IMR-90 (cell line): ENCODE data around the gene SPCS1. TPM values are rescaled to one million over a fixed set of nuclear protein-coding genes. Genes with fewer than 3 reads are reported as not detected.

Source experiments
- ATAC-seq: fragments of 200-7000 bp; cut with Tn5 transposase; 2 replicates; pipeline ENCODE4 v1.9.1; 2020; ENCODE audit warnings: low read depth, mild to moderate bottlenecking, moderate library complexity
- BruUV-seq: library from RNA; stranded (reverse); fragments of 400-500 nt; replicated peaks from 2 replicates; lab custom pipeline; 2021; lab: Mats Ljungman, UMichigan
- CTCF ChIA-PET: fragments of 300-600 bp; formaldehyde crosslinking; extraction: SDS; loops from one replicate; lab custom pipeline; 2021; ENCODE audit warnings: antibody characterized with exemption; lab: Yijun Ruan, JAX
- POLR2A ChIA-PET: fragments of 300-600 bp; sonication (Branson Sonifier 250); formaldehyde crosslinking; loops from one replicate; lab custom pipeline; 2022; ENCODE audit warnings: antibody characterized with exemption; ENCODE audit not compliant: unreplicated experiment; lab: Charles Lee
- DNase-seq: peaks from one replicate; pipeline ENCODE4 v3.0.0; 2013
- H2AFZ ChIP-seq: replicated peaks from 2 replicates; pipeline ENCODE3; 2013; ENCODE audit warnings: low read length, mild to moderate bottlenecking; ENCODE audit not compliant: poor library complexity
- H2AK5ac ChIP-seq: 2 replicates; pipeline ENCODE4 v1.6.1; 2013; ENCODE audit warnings: low read depth, low read length, inconsistent platforms
- H2AK9ac ChIP-seq: replicated peaks from 2 replicates; pipeline ENCODE3; 2013; ENCODE audit warnings: mild to moderate bottlenecking, low read depth, low read length, moderate library complexity; ENCODE audit not compliant: poor library complexity
- H2BK120ac ChIP-seq: 2 replicates; pipeline ENCODE4 v1.6.1; 2013; ENCODE audit warnings: low read depth, low read length, inconsistent platforms
- H2BK15ac ChIP-seq: 3 replicates; pipeline ENCODE4 v1.6.1; 2013; ENCODE audit warnings: low read depth, low read length, inconsistent platforms
- H2BK20ac ChIP-seq: 2 replicates; pipeline ENCODE4 v1.6.1; 2013; ENCODE audit warnings: low read depth, mild to moderate bottlenecking, inconsistent platforms, low read length, moderate library complexity
- H2BK5ac ChIP-seq: 2 replicates; pipeline ENCODE4 v1.6.1; 2013; ENCODE audit warnings: mild to moderate bottlenecking, low read depth, low read length, inconsistent platforms; ENCODE audit not compliant: poor library complexity, severe bottlenecking
- H3K14ac ChIP-seq: replicated peaks from 2 replicates; pipeline ENCODE4 v1.6.1; 2013; ENCODE audit warnings: low read depth, low read length, inconsistent platforms
- H3K18ac ChIP-seq: 2 replicates; pipeline ENCODE4 v1.6.1; 2013; ENCODE audit warnings: low read depth, low read length, control low read depth
- H3K23ac ChIP-seq: 2 replicates; pipeline ENCODE4 v1.6.1; 2013; ENCODE audit warnings: low read depth, low read length, inconsistent platforms
- H3K27ac ChIP-seq: 2 replicates; pipeline ENCODE4 v1.5.1; 2013; ENCODE audit warnings: mild to moderate bottlenecking, control low read depth, low read length; ENCODE audit not compliant: insufficient read depth
- H3K27me3 ChIP-seq: 2 replicates; pipeline ENCODE4 v1.6.1; 2013; ENCODE audit warnings: low read length; ENCODE audit not compliant: control insufficient read depth, insufficient read depth
- H3K36me3 ChIP-seq: 2 replicates; pipeline ENCODE4 v1.6.1; 2013; ENCODE audit warnings: low read length, mixed read lengths; ENCODE audit not compliant: control insufficient read depth, insufficient read depth
- H3K4ac ChIP-seq: 2 replicates; pipeline ENCODE4 v1.6.1; 2013; ENCODE audit warnings: low read depth, low read length, inconsistent platforms
- H3K4me1 ChIP-seq: 2 replicates; pipeline ENCODE4 v1.6.1; 2013; ENCODE audit warnings: low read length, mixed read lengths; ENCODE audit not compliant: control insufficient read depth, insufficient read depth
- H3K4me2 ChIP-seq: 2 replicates; pipeline ENCODE4 v1.6.1; 2013; ENCODE audit warnings: low read depth, mild to moderate bottlenecking, control low read depth, low read length, moderate library complexity
- H3K4me3 ChIP-seq: 2 replicates; pipeline ENCODE4 v1.5.1; 2013; ENCODE audit warnings: low read depth, mild to moderate bottlenecking, control low read depth, low read length, moderate library complexity; ENCODE audit not compliant: insufficient read depth
- H3K56ac ChIP-seq: 2 replicates; pipeline ENCODE4 v1.6.1; 2013; ENCODE audit warnings: low read length, inconsistent platforms; ENCODE audit not compliant: insufficient read depth; ENCODE audit errors: extremely low read depth
- H3K79me1 ChIP-seq, 2 experiments: 2 replicates each; pipeline ENCODE4 v1.6.1; 2013; ENCODE audit warnings: low read length in 2 of 2, inconsistent platforms in 1 of 2, low read depth in 1 of 2
- H3K9ac ChIP-seq: 2 replicates; pipeline ENCODE4 v1.6.1; 2013; ENCODE audit warnings: low read depth, low read length, control low read depth
- H3K9me1 ChIP-seq: 2 replicates; pipeline ENCODE4 v1.6.1; 2013; ENCODE audit warnings: low read length, inconsistent platforms; ENCODE audit not compliant: insufficient read depth
- H3K9me3 ChIP-seq: 2 replicates; pipeline ENCODE4 v1.6.1; 2013; ENCODE audit warnings: low read length; ENCODE audit not compliant: control insufficient read depth, insufficient read depth
- H4K20me1 ChIP-seq: 2 replicates; pipeline ENCODE4 v1.6.1; 2013; ENCODE audit warnings: low read length, inconsistent platforms; ENCODE audit not compliant: insufficient read depth
- H4K5ac ChIP-seq: 2 replicates; pipeline ENCODE4 v1.6.1; 2013; ENCODE audit warnings: mild to moderate bottlenecking, low read depth, low read length, control low read depth
- H4K8ac ChIP-seq, 2 experiments: 2 replicates each; pipeline ENCODE4 v1.6.1; 2013; ENCODE audit warnings: low read depth in 2 of 2, low read length in 2 of 2, control low read depth in 1 of 2, inconsistent platforms in 1 of 2
- H4K91ac ChIP-seq: 2 replicates; pipeline ENCODE4 v1.6.1; 2013; ENCODE audit warnings: low read depth, low read length, inconsistent platforms; ENCODE audit not compliant: insufficient read depth
- BHLHE40 ChIP-seq: fragments of 150-350 bp; IDR thresholded peaks from 2 replicates; pipeline ENCODE4 v1.6.1; 2016; ENCODE audit warnings: mild to moderate bottlenecking, low read depth, low read length
- MAZ ChIP-seq: IDR thresholded peaks from 2 replicates; pipeline ENCODE4 v1.6.1; 2012; ENCODE audit warnings: low read depth, mild to moderate bottlenecking, low read length, improper control_type of control experiment, moderate library complexity, borderline replicate concordance
- NFE2L2 ChIP-seq: fragments of 150-350 bp; IDR thresholded peaks from 2 replicates; pipeline ENCODE4 v1.6.1; 2016; ENCODE audit warnings: low read depth, mild to moderate bottlenecking, low read length
- RCOR1 ChIP-seq: IDR thresholded peaks from 2 replicates; pipeline ENCODE4 v1.6.1; 2012; ENCODE audit warnings: mild to moderate bottlenecking, low read length, improper control_type of control experiment; ENCODE audit not compliant: insufficient replicate concordance
- RFX5 ChIP-seq: IDR thresholded peaks from 2 replicates; pipeline ENCODE4 v1.8.0; 2012; ENCODE audit warnings: low read depth, mild to moderate bottlenecking, low read length, moderate library complexity
- SMC3 ChIP-seq: fragments of 150-350 bp; IDR thresholded peaks from 2 replicates; pipeline ENCODE4 v1.6.1; 2016; ENCODE audit warnings: low read depth, mild to moderate bottlenecking, antibody characterized with exemption, low read length, moderate library complexity
- WGBS, 2 experiments: methylation state at CpG; one replicate each; pipeline versions ENCODE4 v1.1.5 to v1.1.7; 2013; ENCODE audit warnings: missing lambda C conversion rate in 2 of 2; ENCODE audit not compliant: insufficient read length in 1 of 2; ENCODE audit errors: extremely low coverage in 2 of 2; 5-methylcytosine and 5-hydroxymethylcytosine counted together
- dilution Hi-C: fragments of 300-500 bp; cut with HindIII; formaldehyde crosslinking; loops from one replicate; pipeline ENCODE4 v1.14.3; 2018; ENCODE audit warnings: low sequenced_read_pairs; ENCODE audit not compliant: unreplicated experiment
- in situ Hi-C: fragments of 300-500 bp; cut with MboI; formaldehyde crosslinking; loops from 3 replicates; pipeline ENCODE4 v1.14.3; 2019; ENCODE audit warnings: low sequenced_read_pairs, inconsistent platforms, mixed read lengths
- intact Hi-C: fragments of 100-400 bp; cut with micrococcal nuclease; formaldehyde crosslinking; loops from 2 replicates; pipeline ENCODE4 v1.10.0; 2022
- polyA plus RNA-seq, 3 experiments: library from polyadenylated mRNA; depleted of rRNA; stranded (reverse); fragments of >200 nt; gene quantifications; 2 replicates each; pipeline ENCODE4 v1.2.3, GENCODE V29; 2012; ENCODE audit warnings: low replicate concordance in 1 of 3
- total RNA-seq: library from RNA; depleted of rRNA; stranded (reverse); fragments of >200 nt; gene quantifications from 2 replicates; pipeline ENCODE4 v1.2.3, GENCODE V29; 2012
- TF ChIP-seq, protein P1 (sequence below): conservative IDR thresholded peaks from 2 replicates; pipeline ENCODE4 v1.5.1; 2012; ENCODE audit warnings: mild to moderate bottlenecking, low read depth, low read length, improper control_type of control experiment
- TF ChIP-seq, protein P2 (sequence below): fragments of 150-350 bp; IDR thresholded peaks from 2 replicates; pipeline ENCODE4 v1.6.1; 2016; ENCODE audit warnings: low read depth, mild to moderate bottlenecking, low read length, moderate library complexity, borderline replicate concordance

SPCS1 gene
- total and polyA plus RNA-seq, 2 of the 4 experiments (the other 2 are of a cell fraction): 50.5 to 124 TPM

DNA sequence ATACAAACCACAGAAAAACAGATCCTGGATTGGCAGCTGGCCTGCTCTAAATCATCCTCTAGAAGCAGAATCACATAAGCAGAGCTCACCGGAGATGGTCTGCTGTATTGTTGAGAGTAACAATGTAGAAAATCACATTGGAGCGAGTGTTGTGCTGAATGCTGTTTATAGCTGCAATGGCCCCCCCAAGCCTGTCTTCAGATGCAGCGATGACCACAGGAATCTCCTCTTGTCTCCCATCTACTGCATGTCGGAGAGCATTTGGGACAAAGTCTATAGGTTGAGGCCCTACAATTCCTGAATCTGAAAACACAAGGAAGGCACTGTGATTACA is 8.3 kb upstream of the SPCS1 start:
- H3K9me1 ChIP-seq: peaks cover 7% of the 10 kb centered on the region
- peaks cover 48% of the 10 kb centered on the region for H3K36me3 ChIP-seq
- no peak overlapping the region for H2AFZ ChIP-seq
- TF ChIP-seq MAZ: no peak
- no peak for TF ChIP-seq RFX5
- TF ChIP-seq, protein P1, sequence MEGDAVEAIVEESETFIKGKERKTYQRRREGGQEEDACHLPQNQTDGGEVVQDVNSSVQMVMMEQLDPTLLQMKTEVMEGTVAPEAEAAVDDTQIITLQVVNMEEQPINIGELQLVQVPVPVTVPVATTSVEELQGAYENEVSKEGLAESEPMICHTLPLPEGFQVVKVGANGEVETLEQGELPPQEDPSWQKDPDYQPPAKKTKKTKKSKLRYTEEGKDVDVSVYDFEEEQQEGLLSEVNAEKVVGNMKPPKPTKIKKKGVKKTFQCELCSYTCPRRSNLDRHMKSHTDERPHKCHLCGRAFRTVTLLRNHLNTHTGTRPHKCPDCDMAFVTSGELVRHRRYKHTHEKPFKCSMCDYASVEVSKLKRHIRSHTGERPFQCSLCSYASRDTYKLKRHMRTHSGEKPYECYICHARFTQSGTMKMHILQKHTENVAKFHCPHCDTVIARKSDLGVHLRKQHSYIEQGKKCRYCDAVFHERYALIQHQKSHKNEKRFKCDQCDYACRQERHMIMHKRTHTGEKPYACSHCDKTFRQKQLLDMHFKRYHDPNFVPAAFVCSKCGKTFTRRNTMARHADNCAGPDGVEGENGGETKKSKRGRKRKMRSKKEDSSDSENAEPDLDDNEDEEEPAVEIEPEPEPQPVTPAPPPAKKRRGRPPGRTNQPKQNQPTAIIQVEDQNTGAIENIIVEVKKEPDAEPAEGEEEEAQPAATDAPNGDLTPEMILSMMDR: no peak
- no peak for TF ChIP-seq BHLHE40
- TF ChIP-seq, protein P2, sequence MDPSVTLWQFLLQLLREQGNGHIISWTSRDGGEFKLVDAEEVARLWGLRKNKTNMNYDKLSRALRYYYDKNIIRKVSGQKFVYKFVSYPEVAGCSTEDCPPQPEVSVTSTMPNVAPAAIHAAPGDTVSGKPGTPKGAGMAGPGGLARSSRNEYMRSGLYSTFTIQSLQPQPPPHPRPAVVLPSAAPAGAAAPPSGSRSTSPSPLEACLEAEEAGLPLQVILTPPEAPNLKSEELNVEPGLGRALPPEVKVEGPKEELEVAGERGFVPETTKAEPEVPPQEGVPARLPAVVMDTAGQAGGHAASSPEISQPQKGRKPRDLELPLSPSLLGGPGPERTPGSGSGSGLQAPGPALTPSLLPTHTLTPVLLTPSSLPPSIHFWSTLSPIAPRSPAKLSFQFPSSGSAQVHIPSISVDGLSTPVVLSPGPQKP: no peak
- TF ChIP-seq SMC3: no peak
- no peak for TF ChIP-seq RCOR1
- no peak for TF ChIP-seq NFE2L2
- ChIA-PET CTCF (no interaction called here), POLR2A (no interaction called here)
- in situ Hi-C loops: no loop called here
- H3K18ac ChIP-seq: no peak overlapping the region
- H4K8ac ChIP-seq: no peak overlapping the region
- no peak overlapping the region for H3K23ac ChIP-seq
- peaks cover 18% of the 10 kb centered on the region for H4K20me1 ChIP-seq
- dilution Hi-C loops: no loop called here
- H3K9ac ChIP-seq: no peak overlapping the region
- H3K79me1 ChIP-seq: peaks cover 33 to 50% of the 10 kb centered on the region in 2 experiments
- no peak overlapping the region for H2BK5ac ChIP-seq
- no peaks in the 10 kb centered on the region for H3K27me3 ChIP-seq
- no CpG with 5 or more reads among the region's 4 CpGs for WGBS, 2 experiments
- H3K4me3 ChIP-seq: no peak overlapping the region
- no peak overlapping the region for H3K4me2 ChIP-seq
- H4K91ac ChIP-seq: no peak overlapping the region
- ATAC-seq (no peak; the same call in 1 of the 2 replicates), DNase-seq (no peak)
- H3K56ac ChIP-seq: no peak overlapping the region
- H2AK9ac ChIP-seq: no peak overlapping the region
- no peak overlapping the region for H2AK5ac ChIP-seq
- H4K5ac ChIP-seq: no peak overlapping the region
- BruUV-seq: no TSS peak
- no peak overlapping the region for H3K27ac ChIP-seq
- no peak overlapping the region for H2BK120ac ChIP-seq
- no peaks in the 10 kb centered on the region; the same call in 1 of the 2 replicates for H3K4me1 ChIP-seq
- intact Hi-C loops: no loop called here
- no peak overlapping the region for H3K4ac ChIP-seq
- no peak overlapping the region for H2BK20ac ChIP-seq
- H3K9me3 ChIP-seq: no peaks in the 10 kb centered on the region
- no peak overlapping the region for H2BK15ac ChIP-seq
- no peak overlapping the region for H3K14ac ChIP-seq
